ENCODE results near the gene KRTAP9-3. TPM values are rescaled to one million over a fixed set of nuclear protein-coding genes. Genes with fewer than 3 reads are reported as not detected.

Gene KRTAP9-3
- total RNA-seq, 1 experiment from 2014 or later = not detected

Small RNA genes within 50 kb of the gene (small RNA-seq; reads per million reads assigned to genes)
- gene KRTAP4-17P (0 reads per million in 2 experiments), gene KRTAP9-10P (0 reads per million in 2 experiments)

Other genes starting within 250 kb of the KRTAP9-3 start
- not detected in 2 replicates for gene KRT40, start 248.1 kb upstream of the KRTAP9-3 start, total RNA-seq (2014; rRNA removed; shearing (Covaris generic))
- not detected in 2 replicates for gene KRTAP3-3, start 238.3 kb upstream of the KRTAP9-3 start, total RNA-seq (2014; rRNA removed; shearing (Covaris generic))
- not detected in 2 replicates for gene KRTAP3-2, start 232.5 kb upstream of the KRTAP9-3 start, total RNA-seq (2014; rRNA removed; shearing (Covaris generic))
- not detected in 2 replicates for gene KRTAP3-1, start 223.3 kb upstream of the KRTAP9-3 start, total RNA-seq (2014; rRNA removed; shearing (Covaris generic))
- not detected in 2 replicates for gene KRTAP1-5, start 205.2 kb upstream of the KRTAP9-3 start, total RNA-seq (2014; rRNA removed; shearing (Covaris generic))
- not detected in 2 replicates for gene KRTAP1-4, start 202.3 kb upstream of the KRTAP9-3 start, total RNA-seq (2014; rRNA removed; shearing (Covaris generic))
- gene KRTAP1-3, start 197.6 kb upstream of the KRTAP9-3 start, total RNA-seq (2014; rRNA removed; shearing (Covaris generic)) = not detected in 2 replicates
- gene KRTAP1-1, start 191.0 kb upstream of the KRTAP9-3 start, total RNA-seq (2014; rRNA removed; shearing (Covaris generic)) = not detected in 2 replicates
- gene KRTAP2-1, start 185.1 kb upstream of the KRTAP9-3 start, total RNA-seq (2014; rRNA removed; shearing (Covaris generic)) = not detected in 2 replicates
- gene KRTAP2-2, start 177.2 kb upstream of the KRTAP9-3 start, total RNA-seq (2014; rRNA removed; shearing (Covaris generic)) = not detected in 2 replicates
- gene KRTAP2-3, start 172.3 kb upstream of the KRTAP9-3 start, total RNA-seq (2014; rRNA removed; shearing (Covaris generic)) = not detected in 2 replicates
- not detected in 2 replicates for gene KRTAP2-4, start 166.6 kb upstream of the KRTAP9-3 start, total RNA-seq (2014; rRNA removed; shearing (Covaris generic))
- not detected in 2 replicates for gene KRTAP4-7, start 148.3 kb upstream of the KRTAP9-3 start, total RNA-seq (2014; rRNA removed; shearing (Covaris generic))
- gene KRTAP4-8, start 134.3 kb upstream of the KRTAP9-3 start, total RNA-seq (2014; rRNA removed; shearing (Covaris generic)) = not detected in 2 replicates
- gene KRTAP4-16, start 130.2 kb upstream of the KRTAP9-3 start, total RNA-seq (2014; rRNA removed; shearing (Covaris generic)) = not detected in 2 replicates
- not detected in 2 replicates for gene KRTAP4-9, start 127.1 kb upstream of the KRTAP9-3 start, total RNA-seq (2014; rRNA removed; shearing (Covaris generic))
- gene KRTAP4-11, start 114.1 kb upstream of the KRTAP9-3 start, total RNA-seq (2014; rRNA removed; shearing (Covaris generic)) = not detected in 2 replicates
- gene KRTAP4-12, start 108.3 kb upstream of the KRTAP9-3 start, total RNA-seq (2014; rRNA removed; shearing (Covaris generic)) = not detected in 2 replicates
- not detected in 2 replicates for gene KRTAP4-6, start 91.9 kb upstream of the KRTAP9-3 start, total RNA-seq (2014; rRNA removed; shearing (Covaris generic))
- not detected in 2 replicates for gene KRTAP4-5, start 82.6 kb upstream of the KRTAP9-3 start, total RNA-seq (2014; rRNA removed; shearing (Covaris generic))
- gene KRTAP4-4, start 71.7 kb upstream of the KRTAP9-3 start, total RNA-seq (2014; rRNA removed; shearing (Covaris generic)) = not detected in 2 replicates
- not detected in 2 replicates for gene KRTAP4-3, start 64.2 kb upstream of the KRTAP9-3 start, total RNA-seq (2014; rRNA removed; shearing (Covaris generic))
- gene KRTAP4-2, start 54.2 kb upstream of the KRTAP9-3 start, total RNA-seq (2014; rRNA removed; shearing (Covaris generic)) = not detected in 2 replicates
- gene KRTAP4-1, start 47.5 kb upstream of the KRTAP9-3 start, total RNA-seq (2014; rRNA removed; shearing (Covaris generic)) = not detected in 2 replicates
- not detected in 2 replicates for gene KRTAP9-1, start 42.6 kb upstream of the KRTAP9-3 start, total RNA-seq (2014; rRNA removed; shearing (Covaris generic))
- not detected in 2 replicates for gene KRTAP9-2, start 5.8 kb upstream of the KRTAP9-3 start, total RNA-seq (2014; rRNA removed; shearing (Covaris generic))
- not detected in 2 replicates for gene KRTAP9-8, start 5.5 kb downstream of the KRTAP9-3 start, total RNA-seq (2014; rRNA removed; shearing (Covaris generic))
- gene KRTAP9-4, start 17.2 kb downstream of the KRTAP9-3 start, total RNA-seq (2014; rRNA removed; shearing (Covaris generic)) = not detected in 2 replicates
- gene KRTAP9-9, start 22.9 kb downstream of the KRTAP9-3 start, total RNA-seq (2014; rRNA removed; shearing (Covaris generic)) = not detected in 2 replicates
- not detected in 2 replicates for gene KRTAP9-6, start 32.9 kb downstream of the KRTAP9-3 start, total RNA-seq (2014; rRNA removed; shearing (Covaris generic))
- not detected in 2 replicates for gene KRTAP9-7, start 43.2 kb downstream of the KRTAP9-3 start, total RNA-seq (2014; rRNA removed; shearing (Covaris generic))
- not detected in 2 replicates for gene KRTAP29-1, start 70.4 kb downstream of the KRTAP9-3 start, total RNA-seq (2014; rRNA removed; shearing (Covaris generic))
- not detected in 2 replicates for gene KRTAP16-1, start 76.9 kb downstream of the KRTAP9-3 start, total RNA-seq (2014; rRNA removed; shearing (Covaris generic))
- not detected in 2 replicates for gene KRTAP17-1, start 83.3 kb downstream of the KRTAP9-3 start, total RNA-seq (2014; rRNA removed; shearing (Covaris generic))
- not detected in 2 replicates for gene KRT33A, start 118.4 kb downstream of the KRTAP9-3 start, total RNA-seq (2014; rRNA removed; shearing (Covaris generic))
- not detected in 2 replicates for gene KRT33B, start 137.4 kb downstream of the KRTAP9-3 start, total RNA-seq (2014; rRNA removed; shearing (Covaris generic))
- not detected in 2 replicates for gene KRT34, start 149.9 kb downstream of the KRTAP9-3 start, total RNA-seq (2014; rRNA removed; shearing (Covaris generic))
- gene KRT31, start 165.2 kb downstream of the KRTAP9-3 start, total RNA-seq (2014; rRNA removed; shearing (Covaris generic)) = not detected in 2 replicates
- gene KRT37, start 192.1 kb downstream of the KRTAP9-3 start, total RNA-seq (2014; rRNA removed; shearing (Covaris generic)) = not detected in 2 replicates
- gene KRT38, start 208.5 kb downstream of the KRTAP9-3 start, total RNA-seq (2014; rRNA removed; shearing (Covaris generic)) = not detected in 2 replicates
- not detected in 2 replicates for gene KRT32, start 234.9 kb downstream of the KRTAP9-3 start, total RNA-seq (2014; rRNA removed; shearing (Covaris generic))
- gene KRT35, start 248.7 kb downstream of the KRTAP9-3 start, total RNA-seq (2014; rRNA removed; shearing (Covaris generic)) = not detected in 2 replicates